OCI-LY7 (cell line): ENCODE measurements around the gene NT5C3A. TPM values are rescaled to one million over a fixed set of nuclear protein-coding genes. Genes with fewer than 3 reads are reported as not detected.

Experiments used
- BruUV-seq: library from RNA; stranded (reverse); fragments of 400-500 nt; replicated peaks from 2 replicates; lab custom pipeline; 2021; lab: Mats Ljungman, UMichigan
- CTCF ChIA-PET: fragments of 300-600 bp; sonication (Branson Sonifier 250); formaldehyde crosslinking; loops from one replicate; lab custom pipeline; 2022; ENCODE audit warnings: antibody characterized with exemption; ENCODE audit not compliant: unreplicated experiment; lab: Charles Lee
- POLR2A ChIA-PET: fragments of 300-600 bp; sonication (Branson Sonifier 250); formaldehyde crosslinking; loops from one replicate; lab custom pipeline; 2022; ENCODE audit warnings: antibody characterized with exemption; lab: Charles Lee
- DNase-seq: peaks from one replicate; pipeline ENCODE4 v3.0.0-alpha.2; 2015; ENCODE audit warnings: low spot score
- H2AFZ ChIP-seq: fragments of 200-600 bp; sonication (generic), shearing (Covaris generic); 2 replicates; pipeline ENCODE4 v1.6.1; 2014; ENCODE audit warnings: mild to moderate bottlenecking, antibody characterized with exemption, low read length, moderate library complexity
- H3K27ac ChIP-seq: fragments of 200-600 bp; sonication (generic); 2 replicates; pipeline ENCODE4 v1.5.1; 2014; ENCODE audit warnings: mixed run types, low read depth, mild to moderate bottlenecking, moderate library complexity, low read length, inconsistent platforms; ENCODE audit not compliant: poor library complexity, severe bottlenecking
- H3K36me3 ChIP-seq: fragments of 200-600 bp; sonication (generic); 2 replicates; pipeline ENCODE4 v1.6.1; 2014; ENCODE audit warnings: mild to moderate bottlenecking, antibody characterized with exemption, low read length, moderate library complexity, mixed read lengths; ENCODE audit not compliant: insufficient read depth
- H3K4me1 ChIP-seq: fragments of 200-600 bp; sonication (generic); 2 replicates; pipeline ENCODE4 v1.5.1; 2014; ENCODE audit warnings: mild to moderate bottlenecking, low read length; ENCODE audit not compliant: insufficient read depth, poor library complexity, severe bottlenecking
- H3K4me2 ChIP-seq: fragments of 200-600 bp; sonication (generic); 2 replicates; pipeline ENCODE4 v1.6.1; 2014; ENCODE audit warnings: mild to moderate bottlenecking, low read length
- H3K4me3 ChIP-seq: fragments of 200-600 bp; sonication (generic); 2 replicates; pipeline ENCODE4 v1.5.1; 2014; ENCODE audit warnings: mild to moderate bottlenecking, low read depth, low read length; ENCODE audit not compliant: poor library complexity, severe bottlenecking
- H3K79me2 ChIP-seq: fragments of 200-600 bp; sonication (generic); 2 replicates; pipeline ENCODE4 v1.6.1; 2016; ENCODE audit warnings: low read depth, mild to moderate bottlenecking, low read length, moderate library complexity, mixed read lengths; ENCODE audit not compliant: insufficient read depth
- H3K9me2 ChIP-seq: fragments of 200-600 bp; sonication (generic); 2 replicates; pipeline ENCODE4 v1.6.1; 2016; ENCODE audit warnings: mild to moderate bottlenecking, low read length, mixed read lengths; ENCODE audit not compliant: insufficient read depth
- H3K9me3 ChIP-seq: fragments of 200-600 bp; sonication (generic); 2 replicates; pipeline ENCODE4 v1.6.1; 2014; ENCODE audit warnings: mild to moderate bottlenecking, mixed run types, low read length, mixed read lengths
- H4K20me1 ChIP-seq: fragments of 200-600 bp; sonication (generic); 2 replicates; pipeline ENCODE4 v1.6.1; 2014; ENCODE audit warnings: mild to moderate bottlenecking, antibody characterized with exemption, low read length, moderate library complexity, mixed read lengths; ENCODE audit not compliant: insufficient read depth
- CTCF ChIP-seq: fragments of 200-600 bp; sonication (generic); conservative IDR thresholded peaks from 2 replicates; pipeline ENCODE4 v1.5.1; 2014; ENCODE audit warnings: mild to moderate bottlenecking, antibody characterized with exemption, low read length, moderate library complexity, mixed read lengths
- EZH2phosphoT487 ChIP-seq: fragments of 200-600 bp; sonication (generic); IDR thresholded peaks from 2 replicates; pipeline ENCODE4 v1.6.1; 2018; ENCODE audit warnings: low read depth, borderline replicate concordance, mild to moderate bottlenecking, mixed run types, antibody characterized with exemption, low read length, moderate library complexity, mixed read lengths
- intact Hi-C: fragments of 100-400 bp; cut with micrococcal nuclease; formaldehyde crosslinking; loops from one replicate; pipeline ENCODE4 v1.10.0; 2022; ENCODE audit not compliant: unreplicated experiment
- total RNA-seq, 2 experiments: library from RNA; depleted of rRNA in 1 of 2; stranded (reverse); fragments of >200 nt in 1 of 2; shearing (Covaris generic) in 1 of 2; gene quantifications; 2 replicates each; pipeline ENCODE4 v1.2.3, GENCODE V29; 2014 to 2022

Gene NT5C3A
- total RNA-seq, 2 experiments from 2014 or later, result 37.1 to 62.4 TPM

- BruUV-seq, result no TSS peak
Observed at GRCh38 chr7:33041631-33042428, 20.7 kb downstream of the NT5C3A start.

GRCh38 chr7:33040803-33041516 is 21.6 kb downstream of the NT5C3A start:
- H3K9me3 ChIP-seq, result no peaks in the 10 kb centered on the region
- H3K79me2 ChIP-seq, result peaks cover 99% of the 10 kb centered on the region
- peaks cover 37% of the 10 kb centered on the region for H4K20me1 ChIP-seq
- no TSS peak for BruUV-seq
- ChIA-PET CTCF (interaction anchor here (0.8 kb wide), 1 partner anchor 14 kb away, joined by 3 read pairs; no protein-coding TSS in a partner anchor), POLR2A (interaction anchor here (0.6 to 3.2 kb wide), 20 partner anchors 8 to 188 kb away, joined by 3 to 44 read pairs (median 6); partner anchors contain the start of gene NT5C3A)
- intact Hi-C loops, result no loop called here
- H3K36me3 ChIP-seq, result peaks cover 16% of the 10 kb centered on the region
- H3K4me1 ChIP-seq, result peaks cover 65% of the 10 kb centered on the region
- no peaks in the 10 kb centered on the region for H3K9me2 ChIP-seq
- H3K4me2 ChIP-seq, result peak overlapping the region; percentile 83
- H2AFZ ChIP-seq, result no peak overlapping the region
- no peak for TF ChIP-seq CTCF
- TF ChIP-seq EZH2phosphoT487, result no peak
- H3K27ac ChIP-seq, result peak overlapping the region; percentile 85
- DNase-seq, result peak; percentile 91
- H3K4me3 ChIP-seq, result peak overlapping the region; percentile 69

More at GRCh38 chr7:33041631-33042428, 20.7 kb downstream of the NT5C3A start:
- TF ChIP-seq CTCF (no peak), EZH2phosphoT487 (no peak)
- peaks cover 68% of the 10 kb centered on the region for H3K4me1 ChIP-seq
- ChIA-PET POLR2A (interaction anchor here (0.8 to 3.3 kb wide), 9 partner anchors 7 to 155 kb away, joined by 3 to 44 read pairs (median 18); partner anchors contain the start of gene NT5C3A), CTCF (no interaction called here)
- peak overlapping the region; percentile 85 for H3K27ac ChIP-seq
- H3K9me2 ChIP-seq, result no peaks in the 10 kb centered on the region
- DNase-seq, result no peak
- H3K79me2 ChIP-seq, result peaks cover 99% of the 10 kb centered on the region
- H3K36me3 ChIP-seq, result peaks cover 20% of the 10 kb centered on the region
- peak overlapping the region; percentile 69 for H3K4me3 ChIP-seq
- peaks cover 37% of the 10 kb centered on the region for H4K20me1 ChIP-seq
- no peak overlapping the region for H2AFZ ChIP-seq
- H3K4me2 ChIP-seq, result peak overlapping the region; percentile 83
- intact Hi-C loops, result no loop called here
- no peaks in the 10 kb centered on the region for H3K9me3 ChIP-seq
